ENCODE measurements around the gene MAK.
A peak's percentile ranks its signal among the peaks of the same experiment; 100 is the strongest.
"Not testable (repeated sequence)": the region's sequence is repeated elsewhere in the genome, so short reads cannot be mapped to it uniquely, and the experiment has no call there.

Gene MAK

GRCh38 chr6:10853849-10854300 is 15.5 kb upstream of the MAK start:
- DNase-seq = not testable (repeated sequence)

- no peak for DNase-seq
Observed at GRCh38 chr6:10852361-10852960, 14.1 kb upstream of the MAK start.

GRCh38 chr6:10850728-10851127 is 12.4 kb upstream of the MAK start:
- DNase-seq = no peak

- DNase-seq = no peak
Observed at GRCh38 chr6:10849901-10850300, 11.6 kb upstream of the MAK start.

- no peak for DNase-seq
Observed at GRCh38 chr6:10847684-10848083, 9.3 kb upstream of the MAK start.

GRCh38 chr6:10843554-10843953 is 5.2 kb upstream of the MAK start:
- no peak for DNase-seq

- no peak for DNase-seq
Observed at GRCh38 chr6:10838794-10839333, 525 bp upstream of the MAK start.

- DNase-seq = peak; percentile 16
Observed at GRCh38 chr6:10837622-10837994, 731 bp downstream of the MAK start.

- no peak for DNase-seq
Observed at GRCh38 chr6:10837009-10837621, 1.2 kb downstream of the MAK start.

GRCh38 chr6:10834823-10835222 is 3.5 kb downstream of the MAK start:
- DNase-seq = no peak

- DNase-seq = no peak
Observed at GRCh38 chr6:10831609-10832008, 6.7 kb downstream of the MAK start.

- DNase-seq = no peak
Observed at GRCh38 chr6:10824819-10825218, 13.5 kb downstream of the MAK start.

- DNase-seq = no peak
Observed at GRCh38 chr6:10824297-10824696, 14.0 kb downstream of the MAK start.

- not testable (repeated sequence) for DNase-seq
Observed at GRCh38 chr6:10814176-10814575, 24.2 kb downstream of the MAK start.

GRCh38 chr6:10809098-10809497 is 29.2 kb downstream of the MAK start:
- no peak for DNase-seq

GRCh38 chr6:10808376-10808775 is 30.0 kb downstream of the MAK start:
- DNase-seq = no peak

GRCh38 chr6:10801224-10801848 is 37.0 kb downstream of the MAK start:
- DNase-seq = peak; percentile 64

GRCh38 chr6:10800810-10801209 is 37.5 kb downstream of the MAK start:
- no peak for DNase-seq

- no peak for DNase-seq
Observed at GRCh38 chr6:10794239-10794638, 44.1 kb downstream of the MAK start.

- DNase-seq = no peak
Observed at GRCh38 chr6:10793695-10794094, 44.6 kb downstream of the MAK start.

GRCh38 chr6:10793035-10793434 is 45.3 kb downstream of the MAK start:
- DNase-seq = no peak

- DNase-seq = no peak
Observed at GRCh38 chr6:10792101-10792500, 46.2 kb downstream of the MAK start.

GRCh38 chr6:10791673-10792072 is 46.7 kb downstream of the MAK start:
- DNase-seq = no peak

- DNase-seq = no peak
Observed at GRCh38 chr6:10779076-10779475, 59.3 kb downstream of the MAK start.
